Measurements from ENCODE around the gene DNAJC4.

DNAJC4 gene

DNA sequence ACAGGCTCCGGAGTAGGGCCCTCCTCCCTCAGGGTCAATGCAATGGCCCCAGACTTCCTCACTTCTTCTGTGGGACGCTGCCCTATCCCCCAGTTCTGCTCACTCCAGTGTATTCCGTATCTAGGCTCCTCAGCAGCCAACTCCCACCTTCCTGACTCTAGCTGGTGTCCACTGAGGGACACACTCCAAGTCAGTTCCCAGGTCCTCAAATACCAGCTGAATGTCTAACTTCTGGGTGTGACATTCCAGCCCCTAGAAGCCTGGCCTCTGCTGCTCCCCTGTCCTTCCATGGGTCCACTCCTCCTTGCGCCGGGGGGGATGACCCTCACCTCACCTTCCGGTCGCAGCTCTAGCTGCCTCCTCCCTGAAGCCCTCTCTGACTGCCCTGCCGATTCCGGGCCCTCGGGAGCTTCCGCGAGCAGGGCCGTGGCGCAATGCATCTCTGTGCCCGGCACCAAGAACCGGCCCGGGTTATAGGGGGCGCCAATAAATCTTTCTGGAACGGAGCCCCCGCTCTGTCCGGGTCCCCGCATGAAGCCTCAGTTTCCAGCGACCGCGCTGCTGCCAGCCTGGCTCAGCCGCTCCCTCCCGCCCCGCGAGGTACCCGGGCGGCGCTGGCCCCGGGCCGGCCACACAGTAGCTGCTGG lies 38.7 kb downstream of the DNAJC4 start:
- DNase-seq (ENCODE audit: extremely low spot score), result peak; percentile 52
- TF ChIP-seq, protein P1, sequence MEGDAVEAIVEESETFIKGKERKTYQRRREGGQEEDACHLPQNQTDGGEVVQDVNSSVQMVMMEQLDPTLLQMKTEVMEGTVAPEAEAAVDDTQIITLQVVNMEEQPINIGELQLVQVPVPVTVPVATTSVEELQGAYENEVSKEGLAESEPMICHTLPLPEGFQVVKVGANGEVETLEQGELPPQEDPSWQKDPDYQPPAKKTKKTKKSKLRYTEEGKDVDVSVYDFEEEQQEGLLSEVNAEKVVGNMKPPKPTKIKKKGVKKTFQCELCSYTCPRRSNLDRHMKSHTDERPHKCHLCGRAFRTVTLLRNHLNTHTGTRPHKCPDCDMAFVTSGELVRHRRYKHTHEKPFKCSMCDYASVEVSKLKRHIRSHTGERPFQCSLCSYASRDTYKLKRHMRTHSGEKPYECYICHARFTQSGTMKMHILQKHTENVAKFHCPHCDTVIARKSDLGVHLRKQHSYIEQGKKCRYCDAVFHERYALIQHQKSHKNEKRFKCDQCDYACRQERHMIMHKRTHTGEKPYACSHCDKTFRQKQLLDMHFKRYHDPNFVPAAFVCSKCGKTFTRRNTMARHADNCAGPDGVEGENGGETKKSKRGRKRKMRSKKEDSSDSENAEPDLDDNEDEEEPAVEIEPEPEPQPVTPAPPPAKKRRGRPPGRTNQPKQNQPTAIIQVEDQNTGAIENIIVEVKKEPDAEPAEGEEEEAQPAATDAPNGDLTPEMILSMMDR (IDR thresholded peaks at IDR 0.05; ENCODE audit: control extremely low read depth, extremely low read depth, low read depth, missing control alignments), result no peak
- ChIA-PET POLR2A (interaction anchor here (0.8 to 2.2 kb wide), 6 partner anchors 10 to 63 kb away, joined by 4 to 8 read pairs (median 6); partner anchors contain the start of genes BAD, FERMT3 and FKBP2), CTCF (interaction anchor here (0.7 to 15.3 kb wide), 8 partner anchors 13 to 64 kb away, joined by 3 to 164 read pairs (median 4); partner anchors contain the start of genes CATSPERZ, ESRRA, FERMT3 and NUDT22)

DNA sequence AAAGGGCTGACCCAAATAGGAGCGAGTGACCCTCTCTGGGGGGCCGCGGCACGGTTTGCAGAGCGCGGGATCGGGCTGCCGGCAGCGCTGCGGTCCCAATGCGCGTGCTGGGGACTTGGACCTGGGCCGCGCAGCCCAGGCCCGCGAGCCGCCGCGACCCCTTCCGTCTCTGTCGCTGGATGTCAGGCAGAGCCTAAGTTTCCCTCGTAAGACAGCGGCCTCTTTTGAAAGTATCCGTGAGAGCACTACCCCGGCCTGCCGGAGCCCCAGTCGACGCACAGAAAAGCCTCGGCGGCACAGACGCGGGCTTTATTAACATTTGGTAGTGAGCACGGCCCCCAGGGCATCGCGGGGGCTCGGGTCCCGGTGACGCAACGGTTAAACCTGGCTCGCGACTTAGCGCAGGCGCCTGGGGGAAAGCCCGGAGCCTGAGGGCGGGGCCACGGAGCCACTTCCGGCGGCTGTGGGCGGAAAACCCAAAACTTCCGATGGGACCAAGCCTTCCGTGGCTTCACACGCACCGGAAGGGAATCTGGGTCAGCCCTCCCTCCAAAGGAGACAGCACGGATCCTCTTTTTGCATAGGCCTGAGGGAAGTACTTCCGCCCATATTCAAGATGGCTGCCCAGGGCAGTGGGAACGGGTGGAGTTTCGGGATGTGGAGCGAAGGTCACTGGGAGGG lies 39.3 kb downstream of the DNAJC4 start:
- CTCF ChIA-PET, result interaction anchor here (0.6 to 15.3 kb wide), 6 partner anchors 19 to 65 kb away, joined by 3 to 164 read pairs (median 14); partner anchors contain the start of genes CATSPERZ, ESRRA, FERMT3 and NUDT22
- peak; percentile 91 for DNase-seq (ENCODE audit: extremely low spot score)
- POLR2A ChIA-PET, result interaction anchor here (0.9 to 2.2 kb wide), 6 partner anchors 15 to 63 kb away, joined by 4 to 8 read pairs (median 6); partner anchors contain the start of genes BAD, FERMT3, FKBP2 and PRDX5
- TF ChIP-seq, protein P1 (IDR thresholded peaks at IDR 0.05; ENCODE audit: control extremely low read depth, extremely low read depth, low read depth, missing control alignments), result no peak

DNA sequence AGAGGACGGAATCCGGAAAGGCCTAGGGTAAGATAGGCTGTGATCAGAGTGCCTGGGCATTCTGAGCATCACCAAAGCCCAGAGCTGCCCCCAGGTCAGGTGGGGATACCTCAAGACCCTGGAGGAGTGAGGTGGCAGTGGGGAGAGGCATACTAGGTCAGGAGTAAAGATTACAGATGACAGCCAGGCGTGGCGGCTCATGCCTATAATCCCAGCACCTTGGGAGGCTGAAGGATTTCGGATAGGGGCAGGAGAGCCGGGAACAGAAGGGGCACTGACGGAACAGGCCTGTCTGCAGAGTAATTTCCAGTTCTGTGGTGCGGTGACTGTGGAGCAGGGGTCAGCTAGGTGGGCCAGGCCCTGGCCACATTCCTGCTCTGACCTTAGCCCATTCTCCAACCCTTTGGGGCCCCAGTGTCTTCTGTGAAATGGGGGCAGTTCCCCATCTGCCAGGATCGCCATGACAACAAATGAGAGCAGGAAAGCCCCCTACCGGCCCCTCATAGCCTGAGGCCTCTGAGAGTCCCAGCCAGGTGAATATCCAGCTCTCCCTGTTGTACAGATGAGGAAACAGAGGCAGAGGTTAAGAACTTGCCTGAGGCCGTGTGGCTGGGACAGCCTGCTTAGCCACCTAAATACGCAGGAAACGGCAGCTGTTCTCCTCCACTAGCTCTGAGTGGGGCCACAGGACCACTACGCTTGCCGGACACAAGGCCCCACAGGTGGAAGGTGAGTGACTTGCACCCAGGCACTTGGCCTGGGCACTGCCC lies 44.9 kb downstream of the DNAJC4 start:
- ChIA-PET CTCF (interaction anchor here (0.9 to 15.3 kb wide), 3 partner anchors 25 to 57 kb away, joined by 3 to 164 read pairs (median 3); partner anchors contain the start of genes CATSPERZ, ESRRA and PLCB3), POLR2A (no interaction called here)
- TF ChIP-seq, protein P1 (IDR thresholded peaks at IDR 0.05; ENCODE audit: control extremely low read depth, extremely low read depth, low read depth, missing control alignments), result no peak
- no peak for DNase-seq (ENCODE audit: extremely low spot score)

DNA sequence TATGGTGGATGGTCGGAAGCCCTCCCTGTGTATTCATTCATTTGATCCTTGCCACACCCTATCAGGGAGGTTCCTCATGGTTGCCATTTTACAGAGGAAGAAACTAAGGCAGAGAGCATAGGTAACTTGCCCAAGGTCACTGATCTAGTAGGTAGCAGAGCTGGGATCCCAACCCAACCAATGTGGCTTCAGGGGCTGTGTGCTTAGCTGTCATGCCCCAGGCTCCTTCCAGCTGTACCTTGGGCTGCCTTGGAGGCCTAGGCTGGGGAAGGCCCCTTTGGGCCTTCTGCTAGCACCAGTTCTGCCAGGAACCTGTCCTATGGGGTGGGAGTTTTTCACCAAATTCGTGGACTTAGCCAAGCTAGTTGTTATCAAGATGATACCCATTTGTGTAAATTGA lies 45.5 kb downstream of the DNAJC4 start:
- ChIA-PET POLR2A (no interaction called here), CTCF (interaction anchor here (0.9 to 15.3 kb wide), 3 partner anchors 25 to 57 kb away, joined by 3 to 164 read pairs (median 3); partner anchors contain the start of genes CATSPERZ, ESRRA and PLCB3)
- no peak for DNase-seq (ENCODE audit: extremely low spot score)
- TF ChIP-seq, protein P1 (IDR thresholded peaks at IDR 0.05; ENCODE audit: control extremely low read depth, extremely low read depth, low read depth, missing control alignments), result no peak

DNA sequence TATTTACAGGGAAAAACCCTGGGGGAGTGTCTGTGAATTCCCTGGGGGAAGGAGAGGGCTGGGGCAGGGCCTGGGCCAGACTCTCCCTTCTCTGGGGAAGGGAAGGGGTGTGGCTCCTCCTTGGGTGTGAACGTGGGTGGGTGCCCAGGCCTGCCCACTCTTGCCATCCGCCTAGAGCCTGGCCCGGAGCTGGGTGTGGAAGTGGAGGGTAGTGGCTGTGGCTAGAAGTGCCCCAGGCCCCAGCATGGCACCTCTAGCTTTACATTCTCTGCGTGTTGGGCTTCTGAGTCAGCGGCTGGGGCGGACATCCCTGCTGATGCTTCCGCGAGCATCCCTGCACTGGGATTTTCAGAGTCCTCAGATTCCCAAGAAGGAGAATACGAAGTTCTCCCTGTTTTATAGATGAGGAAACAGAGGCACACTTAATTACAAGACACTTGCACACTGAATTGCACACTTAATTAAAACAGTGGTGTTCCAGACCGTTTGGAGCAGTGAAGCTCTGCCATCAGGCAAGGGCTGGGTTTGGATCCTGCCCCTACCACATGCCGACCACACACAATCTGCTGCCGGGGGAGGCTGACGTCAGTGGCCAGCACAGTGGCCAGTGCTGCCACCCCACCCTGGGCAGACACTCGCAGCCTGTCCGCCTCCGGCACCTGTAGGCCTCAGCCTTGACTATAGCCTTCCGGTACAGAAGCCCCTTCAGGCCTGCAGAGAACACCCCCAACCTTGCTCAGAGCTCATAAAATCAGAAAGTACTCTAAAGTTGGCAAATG lies 46.5 kb downstream of the DNAJC4 start:
- POLR2A ChIA-PET, result no interaction called here
- DNase-seq (ENCODE audit: extremely low spot score), result no peak
- TF ChIP-seq, protein P1 (IDR thresholded peaks at IDR 0.05; ENCODE audit: control extremely low read depth, extremely low read depth, low read depth, missing control alignments), result no peak
- CTCF ChIA-PET, result interaction anchor here (15.3 kb wide), 1 partner anchor 26 kb away, joined by 164 read pairs; the partner anchor contains the start of genes CATSPERZ and ESRRA
